Measurements from ENCODE around the gene DGKB. TPM values are rescaled to one million over a fixed set of nuclear protein-coding genes. Genes with fewer than 3 reads are reported as not detected.

The DGKB gene
- total RNA-seq, 1 experiment from 2014 or later = not detected

DNA sequence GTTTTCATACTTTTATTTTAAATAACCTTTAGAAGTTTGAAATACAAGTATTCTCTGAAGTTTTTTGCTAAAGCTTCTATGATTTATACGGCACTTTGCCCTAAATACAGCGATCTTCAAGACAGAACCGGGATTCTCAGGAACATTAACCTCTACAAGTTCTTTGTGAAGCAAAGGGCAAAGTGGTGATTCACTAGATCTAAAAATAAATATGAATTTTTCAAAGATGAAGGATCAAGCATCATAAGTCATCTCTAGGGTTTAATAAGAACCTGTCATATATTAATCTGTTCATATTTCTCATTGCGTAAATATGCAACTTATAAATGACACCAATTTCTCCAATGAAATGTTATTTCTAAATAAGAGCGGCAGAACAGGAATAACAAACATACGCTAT lies 30.7 kb downstream of the DGKB start:
- Mint-ChIP-seq H3K27ac (ENCODE audit: low read depth, unreplicated experiment) (no peak overlapping the region), H3K27me3 (ENCODE audit: insufficient read depth, unreplicated experiment) (peaks cover 73% of the 10 kb centered on the region), H3K4me1 (ENCODE audit: insufficient read depth, unreplicated experiment) (no peaks in the 10 kb centered on the region), H3K36me3 (ENCODE audit: insufficient read depth, unreplicated experiment) (no peaks in the 10 kb centered on the region), H3K9me3 (ENCODE audit: unreplicated experiment) (no peaks in the 10 kb centered on the region), H3K4me3 (ENCODE audit: unreplicated experiment) (no peak overlapping the region)
- TF ChIP-seq, protein P1, sequence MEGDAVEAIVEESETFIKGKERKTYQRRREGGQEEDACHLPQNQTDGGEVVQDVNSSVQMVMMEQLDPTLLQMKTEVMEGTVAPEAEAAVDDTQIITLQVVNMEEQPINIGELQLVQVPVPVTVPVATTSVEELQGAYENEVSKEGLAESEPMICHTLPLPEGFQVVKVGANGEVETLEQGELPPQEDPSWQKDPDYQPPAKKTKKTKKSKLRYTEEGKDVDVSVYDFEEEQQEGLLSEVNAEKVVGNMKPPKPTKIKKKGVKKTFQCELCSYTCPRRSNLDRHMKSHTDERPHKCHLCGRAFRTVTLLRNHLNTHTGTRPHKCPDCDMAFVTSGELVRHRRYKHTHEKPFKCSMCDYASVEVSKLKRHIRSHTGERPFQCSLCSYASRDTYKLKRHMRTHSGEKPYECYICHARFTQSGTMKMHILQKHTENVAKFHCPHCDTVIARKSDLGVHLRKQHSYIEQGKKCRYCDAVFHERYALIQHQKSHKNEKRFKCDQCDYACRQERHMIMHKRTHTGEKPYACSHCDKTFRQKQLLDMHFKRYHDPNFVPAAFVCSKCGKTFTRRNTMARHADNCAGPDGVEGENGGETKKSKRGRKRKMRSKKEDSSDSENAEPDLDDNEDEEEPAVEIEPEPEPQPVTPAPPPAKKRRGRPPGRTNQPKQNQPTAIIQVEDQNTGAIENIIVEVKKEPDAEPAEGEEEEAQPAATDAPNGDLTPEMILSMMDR (IDR thresholded peaks at IDR 0.05; ENCODE audit: unreplicated experiment) = no peak
- CTCF ChIA-PET = no interaction called here
- POLR2A ChIA-PET = no interaction called here
- no peak for DNase-seq (ENCODE audit: unreplicated experiment)
- no TSS peak for BruUV-seq (replicated peaks)
- intact Hi-C loops (cut with micrococcal nuclease) = no loop called here

DNA sequence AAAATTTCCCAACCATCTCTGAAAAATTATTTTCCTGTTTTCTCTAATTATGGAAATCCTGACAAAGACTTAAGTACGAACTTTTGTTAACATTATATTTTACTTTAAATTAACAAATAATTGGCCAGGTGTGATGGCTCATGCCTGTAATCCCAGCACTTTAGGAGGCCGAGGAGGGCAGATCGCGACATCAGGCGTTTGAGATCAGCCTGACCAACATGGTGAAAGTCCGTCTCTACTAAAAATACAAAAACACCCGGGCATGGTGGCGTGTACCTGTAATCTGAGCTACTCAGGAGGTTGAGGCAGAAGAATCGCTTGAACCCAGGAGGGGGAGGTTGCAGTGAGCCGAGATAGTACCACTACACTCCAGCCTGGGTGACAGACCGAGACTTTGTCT lies 32.2 kb downstream of the DGKB start:
- no TSS peak for BruUV-seq (replicated peaks)
- DNase-seq (ENCODE audit: unreplicated experiment) = no peak
- CTCF ChIA-PET = no interaction called here
- TF ChIP-seq, protein P1 (IDR thresholded peaks at IDR 0.05; ENCODE audit: unreplicated experiment) = no peak
- no peaks in the 10 kb centered on the region for H3K9me3 Mint-ChIP-seq (ENCODE audit: unreplicated experiment)
- intact Hi-C loops (cut with micrococcal nuclease) = no loop called here
- no peak overlapping the region for H3K4me3 Mint-ChIP-seq (ENCODE audit: unreplicated experiment)
- H3K27ac Mint-ChIP-seq (ENCODE audit: low read depth, unreplicated experiment) = no peak overlapping the region
- no peaks in the 10 kb centered on the region for H3K36me3 Mint-ChIP-seq (ENCODE audit: insufficient read depth, unreplicated experiment)
- H3K27me3 Mint-ChIP-seq (ENCODE audit: insufficient read depth, unreplicated experiment) = peaks cover 73% of the 10 kb centered on the region
- POLR2A ChIA-PET = no interaction called here
- no peaks in the 10 kb centered on the region for H3K4me1 Mint-ChIP-seq (ENCODE audit: insufficient read depth, unreplicated experiment)

DNA sequence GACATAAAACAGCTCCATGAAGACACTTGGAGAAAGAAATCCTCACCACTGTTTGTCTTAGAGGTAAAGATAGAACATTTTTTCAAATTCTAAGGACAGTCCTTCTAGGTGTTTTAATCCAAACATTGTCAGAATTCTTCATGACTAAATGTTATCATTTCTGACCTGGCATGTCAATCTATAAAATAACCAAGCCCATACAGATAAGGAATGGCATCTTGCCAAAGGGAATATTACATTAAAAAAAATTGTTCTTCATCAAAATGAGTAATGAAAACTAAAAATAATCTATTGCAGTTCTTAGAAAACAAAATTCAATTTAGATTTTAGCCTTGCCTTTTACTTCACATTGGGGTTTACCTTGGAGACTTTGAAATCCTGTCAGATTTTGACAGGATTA lies 33.6 kb downstream of the DGKB start:
- ChIA-PET POLR2A (no interaction called here), CTCF (interaction anchor here (0.7 to 1.2 kb wide), 3 partner anchors 33 to 151 kb away, joined by 3 to 5 read pairs (median 3); no protein-coding TSS in a partner anchor)
- intact Hi-C loops (cut with micrococcal nuclease) = no loop called here
- BruUV-seq (replicated peaks) = no TSS peak
- no peaks in the 10 kb centered on the region for H3K4me1 Mint-ChIP-seq (ENCODE audit: insufficient read depth, unreplicated experiment)
- H3K4me3 Mint-ChIP-seq (ENCODE audit: unreplicated experiment) = no peak overlapping the region
- H3K36me3 Mint-ChIP-seq (ENCODE audit: insufficient read depth, unreplicated experiment) = no peaks in the 10 kb centered on the region
- DNase-seq (ENCODE audit: unreplicated experiment) = no peak
- no peak overlapping the region for H3K27ac Mint-ChIP-seq (ENCODE audit: low read depth, unreplicated experiment)
- H3K27me3 Mint-ChIP-seq (ENCODE audit: insufficient read depth, unreplicated experiment) = peaks cover 72% of the 10 kb centered on the region
- H3K9me3 Mint-ChIP-seq (ENCODE audit: unreplicated experiment) = no peaks in the 10 kb centered on the region
- TF ChIP-seq, protein P1 (IDR thresholded peaks at IDR 0.05; ENCODE audit: unreplicated experiment) = no peak

DNA sequence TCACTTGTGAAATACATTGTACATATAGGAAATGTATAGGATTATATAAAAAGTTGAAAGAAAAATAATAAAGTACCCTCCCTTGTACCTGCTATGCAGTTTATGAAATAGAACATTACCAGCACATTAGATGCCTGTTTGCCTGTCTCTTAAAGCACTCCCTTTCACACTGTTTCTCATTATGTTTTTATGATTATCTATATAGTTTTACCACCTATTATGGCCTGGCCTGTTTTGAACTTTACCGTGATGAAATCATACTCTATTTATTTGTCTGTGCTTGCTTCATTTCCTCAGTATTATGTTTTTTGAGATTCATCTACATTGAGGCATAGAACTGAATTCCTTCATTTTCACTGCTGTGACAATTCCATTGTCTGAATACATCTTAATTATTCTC lies 41.1 kb downstream of the DGKB start:
- DNase-seq (ENCODE audit: unreplicated experiment) = no peak
- ChIA-PET CTCF (no interaction called here), POLR2A (no interaction called here)
- Mint-ChIP-seq H3K4me1 (ENCODE audit: insufficient read depth, unreplicated experiment) (no peaks in the 10 kb centered on the region), H3K27me3 (ENCODE audit: insufficient read depth, unreplicated experiment) (peaks cover 34% of the 10 kb centered on the region), H3K36me3 (ENCODE audit: insufficient read depth, unreplicated experiment) (no peaks in the 10 kb centered on the region), H3K4me3 (ENCODE audit: unreplicated experiment) (no peak overlapping the region), H3K27ac (ENCODE audit: low read depth, unreplicated experiment) (no peak overlapping the region), H3K9me3 (ENCODE audit: unreplicated experiment) (no peaks in the 10 kb centered on the region)
- no TSS peak for BruUV-seq (replicated peaks)
- TF ChIP-seq, protein P1 (IDR thresholded peaks at IDR 0.05; ENCODE audit: unreplicated experiment) = no peak
- intact Hi-C loops (cut with micrococcal nuclease) = no loop called here

All from MCF 10A (cell line).